GM18526 (cell line): ENCODE data around the gene DACT3.

Experiments used
- POLR2A ChIP-seq: IDR thresholded peaks from 3 replicates; pipeline ENCODE4 v1.6.1; 2011; ENCODE audit not compliant: insufficient read length; ENCODE audit errors: extremely low read depth

Gene DACT3

GRCh38 chr19:46611776-46612175, 49.2 kb downstream of the DACT3 start:
- no peak for TF ChIP-seq POLR2A

- TF ChIP-seq POLR2A: no peak
Measured at GRCh38 chr19:46610851-46611770, 49.9 kb downstream of the DACT3 start.

- TF ChIP-seq POLR2A: no peak
Measured at GRCh38 chr19:46610413-46610775, 50.6 kb downstream of the DACT3 start.

- no peak for TF ChIP-seq POLR2A
Measured at GRCh38 chr19:46609511-46610412, 51.2 kb downstream of the DACT3 start.

- no peak for TF ChIP-seq POLR2A
Measured at GRCh38 chr19:46608581-46609345, 52.2 kb downstream of the DACT3 start.

GRCh38 chr19:46608178-46608577, 52.8 kb downstream of the DACT3 start:
- no peak for TF ChIP-seq POLR2A

GRCh38 chr19:46607448-46607841, 53.5 kb downstream of the DACT3 start:
- no peak for TF ChIP-seq POLR2A

GRCh38 chr19:46606681-46607447, 54.1 kb downstream of the DACT3 start:
- TF ChIP-seq POLR2A: no peak

GRCh38 chr19:46606019-46606418, 55.0 kb downstream of the DACT3 start:
- TF ChIP-seq POLR2A: no peak

- no peak for TF ChIP-seq POLR2A
Measured at GRCh38 chr19:46605356-46605821, 55.6 kb downstream of the DACT3 start.

- no peak for TF ChIP-seq POLR2A
Measured at GRCh38 chr19:46604781-46605355, 56.1 kb downstream of the DACT3 start.

GRCh38 chr19:46603752-46604231, 57.2 kb downstream of the DACT3 start:
- no peak for TF ChIP-seq POLR2A

- no peak for TF ChIP-seq POLR2A
Measured at GRCh38 chr19:46603195-46603637, 57.8 kb downstream of the DACT3 start.
